Measurements from ENCODE around the gene KRTAP21-2. TPM values are rescaled to one million over a fixed set of nuclear protein-coding genes. Genes with fewer than 3 reads are reported as not detected.

Gene KRTAP21-2
- total RNA-seq, 1 donor from 2014 or later = not detected

- intact Hi-C loops (cut with DNase I) = no loop called here
- no peak for DNase-seq
- TF ChIP-seq CTCF (IDR thresholded peaks at IDR 0.05) = no peak
Observed at GRCh38 chr21:30710499-30710898, 36.6 kb downstream of the KRTAP21-2 start.

GRCh38 chr21:30707409-30707808 lies 39.6 kb downstream of the KRTAP21-2 start:
- ATAC-seq (no peak), DNase-seq (no peak)
- TF ChIP-seq CTCF (IDR thresholded peaks at IDR 0.05) = no peak
- intact Hi-C loops (cut with DNase I) = no loop called here
- Histone ChIP-seq H3K4me3 (no peak overlapping the region), H3K36me3 (no peaks in the 10 kb centered on the region), H3K27me3 (no peaks in the 10 kb centered on the region), H3K27ac (no peak overlapping the region), H3K4me1 (no peaks in the 10 kb centered on the region), H3K9me3 (no peaks in the 10 kb centered on the region)

More at GRCh38 chr21:30710499-30710898, 36.6 kb downstream of the KRTAP21-2 start:
- Histone ChIP-seq H3K36me3 (no peaks in the 10 kb centered on the region), H3K4me1 (no peaks in the 10 kb centered on the region), H3K27me3 (no peaks in the 10 kb centered on the region), H3K9me3 (no peaks in the 10 kb centered on the region), H3K27ac (no peak overlapping the region), H3K4me3 (no peak overlapping the region)
- no peak for ATAC-seq

Other genes starting within 250 kb of the KRTAP21-2 start
- gene KRTAP19-5, start 245.1 kb downstream of the KRTAP21-2 start, total RNA-seq = not detected
- not detected for gene KRTAP19-6, start 205.4 kb downstream of the KRTAP21-2 start, total RNA-seq
- gene KRTAP19-7, start 185.9 kb downstream of the KRTAP21-2 start, total RNA-seq = not detected
- gene KRTAP22-2, start 156.9 kb downstream of the KRTAP21-2 start, total RNA-seq = not detected
- gene KRTAP6-3, start 154.8 kb downstream of the KRTAP21-2 start, total RNA-seq = not detected
- gene KRTAP6-2, start 148.4 kb downstream of the KRTAP21-2 start, total RNA-seq = not detected
- gene KRTAP22-1, start 146.2 kb downstream of the KRTAP21-2 start, total RNA-seq = not detected
- not detected for gene KRTAP6-1, start 133.3 kb downstream of the KRTAP21-2 start, total RNA-seq
- gene KRTAP20-1, start 130.8 kb downstream of the KRTAP21-2 start, total RNA-seq = not detected
- not detected for gene KRTAP20-4, start 126.6 kb downstream of the KRTAP21-2 start, total RNA-seq
- gene KRTAP20-2, start 112.1 kb downstream of the KRTAP21-2 start, total RNA-seq = not detected
- gene KRTAP20-3, start 104.4 kb downstream of the KRTAP21-2 start, total RNA-seq = not detected
- gene KRTAP21-3, start 28.5 kb downstream of the KRTAP21-2 start, total RNA-seq = not detected
- gene KRTAP21-1, start 8.2 kb upstream of the KRTAP21-2 start, total RNA-seq = not detected
- gene KRTAP8-1, start 66.0 kb upstream of the KRTAP21-2 start, total RNA-seq = not detected
- not detected for gene KRTAP7-1, start 82.5 kb upstream of the KRTAP21-2 start, total RNA-seq
- not detected for gene KRTAP11-1, start 134.3 kb upstream of the KRTAP21-2 start, total RNA-seq